ENCODE results near the gene PGAP6. TPM values are rescaled to one million over a fixed set of nuclear protein-coding genes. Genes with fewer than 3 reads are reported as not detected.

PGAP6 gene
- total RNA-seq, 2 donors from 2014 or later, result 104 to 115 TPM

- WGBS, 2 experiments (ENCODE audit: insufficient coverage in 1 of 2, insufficient read length in 1 of 2), result 2 to 3% methylated on average over 51 to 91 of the region's 91 CpGs
- Mint-ChIP-seq H3K27me3 (ENCODE audit: insufficient read depth) (no peaks in the 10 kb centered on the region), H3K36me3 (ENCODE audit: low read depth) (peaks cover 3% of the 10 kb centered on the region), H3K4me3 (peak within 1 kb of the TSS; percentile 74), H3K27ac (peak within 1 kb of the TSS; percentile 87), H3K4me1 (peaks cover 10% of the 10 kb centered on the region), H3K9me3 (no peaks in the 10 kb centered on the region)
- H3K9ac ChIP-seq (ENCODE audit: extremely low read depth, low read length, poor library complexity, severe bottlenecking), result peak within 1 kb of the TSS; percentile 70
- no peaks in the 10 kb centered on the region for H3K9me3 ChIP-seq (ENCODE audit: control insufficient read depth, low read length)
- H3K36me3 ChIP-seq (ENCODE audit: control insufficient read depth, insufficient read depth, low read length), result no peaks in the 10 kb centered on the region
- peaks cover 3% of the 10 kb centered on the region for H3K4me1 ChIP-seq (ENCODE audit: control insufficient read depth, insufficient read depth, low read length)
- no peaks in the 10 kb centered on the region for H3K27me3 ChIP-seq (ENCODE audit: control insufficient read depth, insufficient read depth, low read length, poor library complexity, severe bottlenecking)
- H3K4me3 ChIP-seq (ENCODE audit: low read length), result peak within 1 kb of the TSS; percentile 83
- peak within 1 kb of the TSS; percentile 81 for H3K27ac ChIP-seq (ENCODE audit: low read depth, low read length)
- peak; percentile 99 for DNase-seq
- peak; percentile 61 for TF ChIP-seq CTCF (conservative IDR thresholded peaks at IDR 0.05)
Measured at GRCh38 chr16:401468-402348, 19.9 kb upstream of the PGAP6 start, which contains the start of gene DECR2. DECR2 (plus strand) TSS chr16:401885; CDS start chr16:401964, 79 bp downstream.

GRCh38 chr16:400061-400591, 18.3 kb upstream of the PGAP6 start:
- peak; percentile 56 for DNase-seq

More at GRCh38 chr16:400061-400591, 18.3 kb upstream of the PGAP6 start:
- Mint-ChIP-seq H3K27me3 (ENCODE audit: insufficient read depth) (no peaks in the 10 kb centered on the region), H3K4me1 (peaks cover 12% of the 10 kb centered on the region), H3K4me3 (peak overlapping the region; percentile 74), H3K9me3 (no peaks in the 10 kb centered on the region), H3K27ac (no peak overlapping the region), H3K36me3 (ENCODE audit: low read depth) (peaks cover 3% of the 10 kb centered on the region)
- H3K4me1 ChIP-seq (ENCODE audit: control insufficient read depth, insufficient read depth, low read length), result peaks cover 3% of the 10 kb centered on the region
- WGBS, 2 experiments (ENCODE audit: insufficient coverage in 1 of 2, insufficient read length in 1 of 2), result 82 to 92% methylated on average over 8 to 9 of the region's 10 CpGs
- no peak for TF ChIP-seq CTCF (conservative IDR thresholded peaks at IDR 0.05)
- H3K36me3 ChIP-seq (ENCODE audit: control insufficient read depth, insufficient read depth, low read length), result no peaks in the 10 kb centered on the region
- H3K9ac ChIP-seq (ENCODE audit: extremely low read depth, low read length, poor library complexity, severe bottlenecking), result no peak overlapping the region
- H3K27me3 ChIP-seq (ENCODE audit: control insufficient read depth, insufficient read depth, low read length, poor library complexity, severe bottlenecking), result no peaks in the 10 kb centered on the region
- H3K27ac ChIP-seq (ENCODE audit: low read depth, low read length), result no peak overlapping the region
- no peaks in the 10 kb centered on the region for H3K9me3 ChIP-seq (ENCODE audit: control insufficient read depth, low read length)
- H3K4me3 ChIP-seq (ENCODE audit: low read length), result no peak overlapping the region

Data from endodermal cell (in vitro differentiated cells).